Measurements from ENCODE around the gene VN1R5. TPM values are rescaled to one million over a fixed set of nuclear protein-coding genes. Genes with fewer than 3 reads are reported as not detected.

Gene VN1R5
- total RNA-seq, 2 experiments from 2014 or later = not detected

DNA sequence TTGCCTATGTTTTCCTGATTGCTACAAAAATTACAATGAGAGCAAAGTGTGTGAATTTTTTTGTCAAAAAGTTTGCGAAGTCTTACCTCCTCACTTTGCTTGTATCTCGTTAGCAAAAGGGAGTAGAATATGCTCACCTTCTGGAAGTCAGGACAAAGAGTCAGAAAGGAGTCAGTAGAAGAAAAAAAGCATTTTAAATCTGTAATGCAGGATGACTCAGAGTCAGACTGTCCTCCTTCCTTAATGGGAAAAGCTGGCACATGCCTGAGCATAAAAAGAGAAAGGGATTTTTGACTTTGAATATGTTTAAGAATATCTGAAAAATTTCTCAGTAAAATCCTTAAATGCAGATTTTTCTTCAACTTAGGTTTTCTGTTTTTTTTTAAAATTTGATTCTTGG lies 14.2 kb upstream of the VN1R5 start:
- CTCF ChIA-PET (ENCODE audit: unreplicated experiment) = no interaction called here
- Histone ChIP-seq H3K4me3 (ENCODE audit: low read depth, low read length, poor library complexity, severe bottlenecking) (no peak overlapping the region), H3K9me2 (ENCODE audit: insufficient read depth, low read length) (no peaks in the 10 kb centered on the region), H3K27ac (ENCODE audit: low read depth, low read length, poor library complexity, severe bottlenecking) (no peak overlapping the region), H3K4me2 (ENCODE audit: low read length) (no peak overlapping the region), H3K9me3 (ENCODE audit: low read length) (no peaks in the 10 kb centered on the region), H3K36me3 (ENCODE audit: insufficient read depth, low read length) (no peaks in the 10 kb centered on the region), H4K20me1 (ENCODE audit: insufficient read depth, low read length) (no peaks in the 10 kb centered on the region), H2AFZ (ENCODE audit: low read length) (no peak overlapping the region), H3K79me2 (ENCODE audit: insufficient read depth, low read depth, low read length) (no peaks in the 10 kb centered on the region), H3K4me1 (ENCODE audit: insufficient read depth, low read length, poor library complexity, severe bottlenecking) (no peaks in the 10 kb centered on the region)
- no TSS peak for BruUV-seq (replicated peaks)
- TF ChIP-seq EZH2phosphoT487 (IDR thresholded peaks at IDR 0.05; ENCODE audit: borderline replicate concordance, low read depth, low read length) = no peak
- TF ChIP-seq, protein P1, sequence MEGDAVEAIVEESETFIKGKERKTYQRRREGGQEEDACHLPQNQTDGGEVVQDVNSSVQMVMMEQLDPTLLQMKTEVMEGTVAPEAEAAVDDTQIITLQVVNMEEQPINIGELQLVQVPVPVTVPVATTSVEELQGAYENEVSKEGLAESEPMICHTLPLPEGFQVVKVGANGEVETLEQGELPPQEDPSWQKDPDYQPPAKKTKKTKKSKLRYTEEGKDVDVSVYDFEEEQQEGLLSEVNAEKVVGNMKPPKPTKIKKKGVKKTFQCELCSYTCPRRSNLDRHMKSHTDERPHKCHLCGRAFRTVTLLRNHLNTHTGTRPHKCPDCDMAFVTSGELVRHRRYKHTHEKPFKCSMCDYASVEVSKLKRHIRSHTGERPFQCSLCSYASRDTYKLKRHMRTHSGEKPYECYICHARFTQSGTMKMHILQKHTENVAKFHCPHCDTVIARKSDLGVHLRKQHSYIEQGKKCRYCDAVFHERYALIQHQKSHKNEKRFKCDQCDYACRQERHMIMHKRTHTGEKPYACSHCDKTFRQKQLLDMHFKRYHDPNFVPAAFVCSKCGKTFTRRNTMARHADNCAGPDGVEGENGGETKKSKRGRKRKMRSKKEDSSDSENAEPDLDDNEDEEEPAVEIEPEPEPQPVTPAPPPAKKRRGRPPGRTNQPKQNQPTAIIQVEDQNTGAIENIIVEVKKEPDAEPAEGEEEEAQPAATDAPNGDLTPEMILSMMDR (conservative IDR thresholded peaks at IDR 0.05; ENCODE audit: low read length) = no peak
- POLR2A ChIA-PET = no interaction called here
- DNase-seq (ENCODE audit: low spot score) = no peak
- intact Hi-C loops (cut with micrococcal nuclease; ENCODE audit: unreplicated experiment) = no loop called here

DNA sequence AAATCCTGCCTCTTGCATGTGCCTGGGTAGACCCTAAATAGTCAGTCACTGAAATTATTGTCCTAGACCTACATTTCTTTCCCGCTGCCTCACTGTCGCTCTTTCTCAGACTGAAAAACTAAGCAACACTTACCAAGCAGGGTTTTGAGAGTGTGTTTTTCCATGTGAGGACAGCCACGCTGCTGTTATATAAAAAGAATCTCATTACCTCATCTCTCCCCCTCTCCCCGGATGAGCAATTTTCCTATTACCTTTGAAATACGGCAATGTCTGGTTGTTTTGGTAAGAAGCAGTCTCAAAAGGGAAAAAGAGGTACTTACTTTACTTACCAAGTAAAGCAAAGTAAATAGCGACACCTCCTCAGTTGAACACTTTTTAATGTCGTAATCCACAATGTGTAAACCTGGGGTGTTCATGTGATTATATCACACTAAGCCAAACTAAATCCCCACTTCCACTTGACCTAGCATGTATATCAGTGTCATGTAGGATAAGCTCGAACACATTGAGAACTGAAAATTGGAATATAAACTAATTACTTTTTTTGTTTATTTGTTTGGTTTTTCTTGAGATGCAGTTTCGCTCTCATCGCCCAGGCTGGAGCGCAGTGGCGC lies 12.2 kb upstream of the VN1R5 start:
- no peak overlapping the region for H3K27ac ChIP-seq (ENCODE audit: low read depth, low read length, poor library complexity, severe bottlenecking)
- H3K9me2 ChIP-seq (ENCODE audit: insufficient read depth, low read length) = no peaks in the 10 kb centered on the region
- intact Hi-C loops (cut with micrococcal nuclease; ENCODE audit: unreplicated experiment) = no loop called here
- H3K4me3 ChIP-seq (ENCODE audit: low read depth, low read length, poor library complexity, severe bottlenecking) = no peak overlapping the region
- no peaks in the 10 kb centered on the region for H3K9me3 ChIP-seq (ENCODE audit: low read length)
- no TSS peak for BruUV-seq (replicated peaks)
- TF ChIP-seq, protein P1 (conservative IDR thresholded peaks at IDR 0.05; ENCODE audit: low read length) = no peak
- no peak for TF ChIP-seq EZH2phosphoT487 (IDR thresholded peaks at IDR 0.05; ENCODE audit: borderline replicate concordance, low read depth, low read length)
- H2AFZ ChIP-seq (ENCODE audit: low read length) = no peak overlapping the region
- DNase-seq (ENCODE audit: low spot score) = no peak
- H3K4me1 ChIP-seq (ENCODE audit: insufficient read depth, low read length, poor library complexity, severe bottlenecking) = no peaks in the 10 kb centered on the region
- no peaks in the 10 kb centered on the region for H4K20me1 ChIP-seq (ENCODE audit: insufficient read depth, low read length)
- POLR2A ChIA-PET = no interaction called here
- H3K36me3 ChIP-seq (ENCODE audit: insufficient read depth, low read length) = no peaks in the 10 kb centered on the region
- CTCF ChIA-PET (ENCODE audit: unreplicated experiment) = no interaction called here
- H3K79me2 ChIP-seq (ENCODE audit: insufficient read depth, low read depth, low read length) = no peaks in the 10 kb centered on the region
- no peak overlapping the region for H3K4me2 ChIP-seq (ENCODE audit: low read length)

DNA sequence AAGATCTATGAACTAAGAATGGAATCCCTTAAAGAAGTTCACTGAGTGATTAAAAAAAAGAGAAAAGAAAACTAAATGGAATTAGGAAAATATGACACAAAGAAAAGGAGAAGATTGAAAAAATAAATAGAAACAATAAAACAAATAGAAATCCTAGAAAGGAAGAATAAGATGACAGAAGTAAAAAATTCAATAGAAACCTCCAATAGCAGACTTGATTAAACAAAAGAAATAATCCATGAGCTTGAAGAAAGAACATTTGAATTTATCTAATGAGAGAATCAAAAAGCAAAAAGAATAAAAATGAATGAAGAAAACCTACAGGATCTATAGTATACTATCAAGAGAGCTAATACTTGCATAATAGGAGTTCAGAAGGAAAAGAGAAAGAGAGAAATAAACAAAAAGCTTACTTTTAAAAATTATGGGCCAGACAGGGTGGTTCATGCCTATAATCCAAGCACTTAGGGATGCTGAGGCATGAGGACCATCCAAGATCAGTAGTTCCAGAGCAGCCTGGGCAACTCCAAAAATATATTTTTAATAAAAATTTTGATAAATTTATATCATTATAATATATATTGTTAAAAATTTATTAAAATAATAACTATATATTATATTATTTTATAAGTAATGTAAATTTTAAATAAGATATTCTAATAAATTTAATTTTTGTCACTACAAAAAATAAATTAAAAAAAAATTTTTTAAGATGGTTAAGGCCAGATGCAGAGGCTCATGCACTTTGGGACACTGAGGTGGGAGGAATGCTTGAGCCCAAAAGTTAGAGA lies 9.4 kb upstream of the VN1R5 start:
- H3K4me3 ChIP-seq (ENCODE audit: low read depth, low read length, poor library complexity, severe bottlenecking) = no peak overlapping the region
- no peaks in the 10 kb centered on the region for H3K9me2 ChIP-seq (ENCODE audit: insufficient read depth, low read length)
- H4K20me1 ChIP-seq (ENCODE audit: insufficient read depth, low read length) = no peaks in the 10 kb centered on the region
- no TSS peak for BruUV-seq (replicated peaks)
- H3K79me2 ChIP-seq (ENCODE audit: insufficient read depth, low read depth, low read length) = no peaks in the 10 kb centered on the region
- H2AFZ ChIP-seq (ENCODE audit: low read length) = no peak overlapping the region
- H3K4me1 ChIP-seq (ENCODE audit: insufficient read depth, low read length, poor library complexity, severe bottlenecking) = no peaks in the 10 kb centered on the region
- H3K9me3 ChIP-seq (ENCODE audit: low read length) = no peaks in the 10 kb centered on the region
- CTCF ChIA-PET (ENCODE audit: unreplicated experiment) = no interaction called here
- POLR2A ChIA-PET = no interaction called here
- H3K4me2 ChIP-seq (ENCODE audit: low read length) = no peak overlapping the region
- H3K36me3 ChIP-seq (ENCODE audit: insufficient read depth, low read length) = no peaks in the 10 kb centered on the region
- no peak for TF ChIP-seq EZH2phosphoT487 (IDR thresholded peaks at IDR 0.05; ENCODE audit: borderline replicate concordance, low read depth, low read length)
- TF ChIP-seq, protein P1 (conservative IDR thresholded peaks at IDR 0.05; ENCODE audit: low read length) = no peak
- no peak for DNase-seq (ENCODE audit: low spot score)
- intact Hi-C loops (cut with micrococcal nuclease; ENCODE audit: unreplicated experiment) = no loop called here
- no peak overlapping the region for H3K27ac ChIP-seq (ENCODE audit: low read depth, low read length, poor library complexity, severe bottlenecking)
